Transverse colon (tissue), 4 donors: Measurements from ENCODE around the gene TRAM2.

Experiments used
- CTCF ChIP-seq, 5 experiments: fragments of 200-600 bp in 3 of 5; fragments of 450-650 bp in 2 of 5; sonication (generic) in 3 of 5; IDR thresholded peaks; 1 replicate in 2 of 5; 2 replicates in 3 of 5; pipeline ENCODE4 v1.5.1; 2016 to 2017; ENCODE audit warnings: antibody characterized with exemption in 5 of 5, inconsistent platforms in 3 of 5, mild to moderate bottlenecking in 2 of 5, moderate library complexity in 1 of 5
- EP300 ChIP-seq: sonication (generic); formaldehyde crosslinking; IDR thresholded peaks from one replicate; pipeline ENCODE4 v1.6.1; 2017; ENCODE audit warnings: antibody characterized with exemption, low read depth
- POLR2AphosphoS5 ChIP-seq, 3 donors: sonication (generic); formaldehyde crosslinking; IDR thresholded peaks; one replicate each; pipeline ENCODE4 v1.6.1; 2016; ENCODE audit warnings: antibody characterized with exemption in 3 of 3

- no peak for TF ChIP-seq CTCF (IDR thresholded peaks at IDR 0.05)
- TF ChIP-seq POLR2AphosphoS5 (IDR thresholded peaks at IDR 0.05), result no peak
- TF ChIP-seq EP300, result no peak
Measured at GRCh38 chr6:52543262-52543661, 33.6 kb downstream of the TRAM2 start.
